HFF-Myc (cell line): ENCODE measurements around the gene PLEKHM3.
"Not testable (repeated sequence)": the region's sequence is repeated elsewhere in the genome, so short reads cannot be mapped to it uniquely, and the experiment has no call there.

Experiments
- DNase-seq: peaks from one replicate; pipeline ENCODE4 v3.0.0-alpha.2; 2011; ENCODE audit warnings: low read depth; ENCODE audit errors: extremely low read depth
- H3K4me3 ChIP-seq: replicated peaks from 2 replicates; pipeline ENCODE4 v1.5.1; 2011; ENCODE audit warnings: low read depth, mild to moderate bottlenecking, control low read depth, low read length
- TF ChIP-seq, protein P1 (sequence below): IDR thresholded peaks from 2 replicates; pipeline ENCODE4 v1.5.1; 2012; ENCODE audit warnings: mild to moderate bottlenecking, low read depth, low read length, control low read depth; ENCODE audit errors: missing control alignments

PLEKHM3 gene

GRCh38 chr2:207813221-207813916 is 212.0 kb downstream of the PLEKHM3 start:
- TF ChIP-seq, protein P1, sequence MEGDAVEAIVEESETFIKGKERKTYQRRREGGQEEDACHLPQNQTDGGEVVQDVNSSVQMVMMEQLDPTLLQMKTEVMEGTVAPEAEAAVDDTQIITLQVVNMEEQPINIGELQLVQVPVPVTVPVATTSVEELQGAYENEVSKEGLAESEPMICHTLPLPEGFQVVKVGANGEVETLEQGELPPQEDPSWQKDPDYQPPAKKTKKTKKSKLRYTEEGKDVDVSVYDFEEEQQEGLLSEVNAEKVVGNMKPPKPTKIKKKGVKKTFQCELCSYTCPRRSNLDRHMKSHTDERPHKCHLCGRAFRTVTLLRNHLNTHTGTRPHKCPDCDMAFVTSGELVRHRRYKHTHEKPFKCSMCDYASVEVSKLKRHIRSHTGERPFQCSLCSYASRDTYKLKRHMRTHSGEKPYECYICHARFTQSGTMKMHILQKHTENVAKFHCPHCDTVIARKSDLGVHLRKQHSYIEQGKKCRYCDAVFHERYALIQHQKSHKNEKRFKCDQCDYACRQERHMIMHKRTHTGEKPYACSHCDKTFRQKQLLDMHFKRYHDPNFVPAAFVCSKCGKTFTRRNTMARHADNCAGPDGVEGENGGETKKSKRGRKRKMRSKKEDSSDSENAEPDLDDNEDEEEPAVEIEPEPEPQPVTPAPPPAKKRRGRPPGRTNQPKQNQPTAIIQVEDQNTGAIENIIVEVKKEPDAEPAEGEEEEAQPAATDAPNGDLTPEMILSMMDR: no peak
- no peak for DNase-seq
- no peak overlapping the region for H3K4me3 ChIP-seq

DNA sequence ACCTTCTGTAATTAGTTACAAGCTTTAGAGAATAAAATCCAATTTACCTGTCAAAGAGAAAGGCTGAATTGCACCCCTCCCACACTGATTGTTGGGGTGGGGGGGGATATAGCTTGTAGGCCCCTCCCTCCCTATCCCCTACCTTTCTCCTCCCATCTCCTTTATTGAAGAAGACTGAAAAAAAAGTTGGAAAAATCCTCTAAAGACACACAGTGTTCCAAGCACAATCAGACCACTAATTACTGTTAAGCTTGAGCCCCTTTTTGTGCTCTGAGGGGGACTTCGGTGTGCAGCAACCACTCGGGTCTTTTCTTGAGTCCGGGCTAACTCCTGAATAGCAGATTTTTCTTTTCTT is 212.6 kb downstream of the PLEKHM3 start:
- TF ChIP-seq, protein P1: no peak
- DNase-seq: no peak
- H3K4me3 ChIP-seq: no peak overlapping the region

GRCh38 chr2:207812058-207812725 is 213.1 kb downstream of the PLEKHM3 start:
- no peak overlapping the region for H3K4me3 ChIP-seq
- TF ChIP-seq, protein P1: no peak
- no peak for DNase-seq

DNA sequence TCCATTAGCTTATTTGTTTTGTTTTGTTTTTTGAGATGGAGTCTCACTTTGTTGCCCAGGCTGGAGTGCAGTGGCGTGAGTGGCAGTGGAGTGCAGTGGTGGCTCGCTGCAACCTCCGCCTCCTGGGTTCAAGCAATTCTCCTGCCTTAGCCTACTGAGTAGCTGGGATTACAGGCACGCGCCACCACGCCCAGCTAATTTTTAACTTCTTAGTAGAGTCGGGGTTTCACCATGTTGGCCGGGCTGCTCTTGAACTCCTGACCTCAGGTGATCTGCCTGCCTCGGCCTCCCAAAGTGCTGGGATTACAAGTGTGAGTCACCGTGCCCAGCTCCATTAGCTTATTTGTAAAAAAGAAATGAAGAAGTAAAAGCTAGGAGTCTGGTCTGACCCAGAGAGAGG is 213.7 kb downstream of the PLEKHM3 start:
- H3K4me3 ChIP-seq, DNase-seq: not testable (repeated sequence)

DNA sequence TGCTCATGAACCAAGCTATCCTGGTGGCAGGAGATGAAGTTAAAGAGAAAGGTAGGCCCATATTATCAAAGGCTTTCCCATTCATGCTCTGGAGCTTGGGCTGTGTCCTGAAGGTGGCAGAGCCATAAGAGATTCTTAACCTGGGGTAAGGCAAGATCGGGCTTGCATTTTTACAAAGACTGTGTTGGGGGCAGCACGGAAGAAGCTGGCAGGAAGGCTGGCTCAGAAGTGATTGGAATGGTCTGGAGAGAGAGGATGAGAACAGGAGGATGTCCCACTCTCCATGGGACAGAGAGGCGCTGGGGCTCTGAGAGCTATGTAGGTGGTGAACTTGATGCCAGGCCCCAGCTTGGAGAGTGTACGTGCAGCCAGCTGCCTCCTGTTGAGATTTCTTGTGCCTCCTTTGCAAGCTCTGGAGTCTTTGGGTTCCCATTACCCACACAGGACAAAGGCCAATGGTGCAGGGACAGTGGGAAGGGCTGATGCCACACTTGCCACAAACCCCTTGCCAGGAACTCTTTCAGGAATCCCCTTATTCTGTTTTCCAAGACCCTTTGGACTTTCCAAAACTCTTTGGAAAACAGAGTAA is 215.0 kb downstream of the PLEKHM3 start:
- TF ChIP-seq, protein P1: no peak
- no peak for DNase-seq
- H3K4me3 ChIP-seq: no peak overlapping the region

DNA sequence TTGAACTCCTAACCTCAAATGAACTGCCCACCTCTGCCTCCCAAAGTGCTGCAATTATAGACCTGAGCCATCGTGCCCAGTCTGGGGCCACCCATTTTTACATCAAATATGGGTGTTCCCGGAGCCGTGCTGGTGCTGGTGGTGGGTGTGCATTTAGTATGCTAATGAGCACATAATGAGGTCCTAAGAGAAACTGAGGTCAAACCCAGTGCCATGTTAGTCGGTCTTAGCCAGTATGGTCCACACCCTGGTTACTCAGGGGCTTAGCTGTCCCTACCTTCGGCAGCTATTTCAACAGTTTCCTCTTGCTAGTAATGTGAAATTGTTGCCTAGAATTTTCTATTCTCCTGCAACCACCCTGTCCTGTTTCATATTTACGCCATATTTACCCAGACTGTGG is 217.2 kb downstream of the PLEKHM3 start:
- TF ChIP-seq, protein P1: no peak
- H3K4me3 ChIP-seq: no peak overlapping the region
- DNase-seq: no peak

DNA sequence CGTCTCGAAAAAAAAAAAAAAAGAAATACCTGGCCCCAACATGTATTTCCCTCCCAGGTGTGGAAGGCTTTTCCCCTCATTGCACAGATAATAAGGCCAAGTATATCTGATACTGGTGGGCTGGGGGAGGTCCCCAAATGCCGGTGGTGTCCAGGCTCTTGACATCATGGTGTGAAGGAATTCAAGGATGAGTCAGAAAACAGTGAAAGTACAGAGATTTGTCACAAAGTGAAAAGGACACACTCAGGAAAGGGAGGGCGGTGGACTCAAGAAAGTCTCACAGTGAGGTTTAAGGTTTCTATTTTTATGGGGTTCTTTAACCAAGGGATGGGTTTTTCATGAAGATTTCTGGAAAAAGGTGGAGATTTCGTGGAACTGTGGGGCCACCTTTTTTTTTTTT is 217.8 kb downstream of the PLEKHM3 start:
- TF ChIP-seq, protein P1: no peak
- no peak overlapping the region for H3K4me3 ChIP-seq
- DNase-seq: no peak
